GM18873 (cell line): ENCODE results near the gene TBL2.
"Not testable (repeated sequence)": the region's sequence is repeated elsewhere in the genome, so short reads cannot be mapped to it uniquely, and the experiment has no call there.

ENCODE experiments used
- ATAC-seq: cut with Tn5 transposase; IDR thresholded peaks from one replicate; pipeline ENCODE4 v1.9.1; 2021; ENCODE audit warnings: mild to moderate bottlenecking, moderate library complexity, moderate number of reproducible peaks; ENCODE audit not compliant: unreplicated experiment, low FRiP score

The TBL2 gene

GRCh38 chr7:73578342-73579128, at the start of gene TBL2:
TBL2 (minus strand) TSS chr7:73578579; CDS start chr7:73578549, 30 bp downstream.
- peak; percentile 80 for ATAC-seq

- no peak for ATAC-seq
Observed at GRCh38 chr7:73626814-73627213, 48.4 kb upstream of the TBL2 start.

- no peak for ATAC-seq
Observed at GRCh38 chr7:73625276-73625675, 46.9 kb upstream of the TBL2 start.

- no peak for ATAC-seq
Observed at GRCh38 chr7:73624669-73625001, 46.3 kb upstream of the TBL2 start.

GRCh38 chr7:73623798-73624668, 45.7 kb upstream of the TBL2 start, which contains the start of gene MLXIPL:
MLXIPL (minus strand) TSS chr7:73624522; CDS start chr7:73624492, 30 bp downstream.
- no peak for ATAC-seq

- no peak for ATAC-seq
Observed at GRCh38 chr7:73622909-73623797, 44.8 kb upstream of the TBL2 start.

- no peak for ATAC-seq
Observed at GRCh38 chr7:73622527-73622908, 44.1 kb upstream of the TBL2 start.

- ATAC-seq, result no peak
Observed at GRCh38 chr7:73621168-73622063, 43.0 kb upstream of the TBL2 start.

GRCh38 chr7:73619394-73619793, 41.0 kb upstream of the TBL2 start:
- ATAC-seq, result not testable (repeated sequence)

- no peak for ATAC-seq
Observed at GRCh38 chr7:73618538-73618937, 40.2 kb upstream of the TBL2 start.

- not testable (repeated sequence) for ATAC-seq
Observed at GRCh38 chr7:73617520-73617919, 39.1 kb upstream of the TBL2 start.

- no peak for ATAC-seq
Observed at GRCh38 chr7:73615886-73616285, 37.5 kb upstream of the TBL2 start.

- not testable (repeated sequence) for ATAC-seq
Observed at GRCh38 chr7:73614937-73615336, 36.6 kb upstream of the TBL2 start.

GRCh38 chr7:73613954-73614735, 35.8 kb upstream of the TBL2 start:
- ATAC-seq, result no peak

- no peak for ATAC-seq
Observed at GRCh38 chr7:73612598-73613269, 34.4 kb upstream of the TBL2 start.

- no peak for ATAC-seq
Observed at GRCh38 chr7:73611017-73611555, 32.7 kb upstream of the TBL2 start.

GRCh38 chr7:73610105-73610504, 31.7 kb upstream of the TBL2 start:
- no peak for ATAC-seq

GRCh38 chr7:73607692-73607983, 29.3 kb upstream of the TBL2 start:
- ATAC-seq, result not testable (repeated sequence)
